HL-60 (cell line): Measurements from ENCODE around the gene ZNF609.

Source experiments
- DNase-seq, 2 experiments: peaks; one replicate each; pipeline ENCODE4 v3.0.0-alpha.2; 2010 to 2020; ENCODE audit warnings: low read depth in 1 of 2, low spot score in 1 of 2
- H3K27ac ChIP-seq: fragments of 250-450 bp; sonication (Bioruptor Pico); replicated peaks from 2 replicates; pipeline ENCODE4 v1.5.1; 2020; ENCODE audit warnings: mild to moderate bottlenecking, moderate library complexity
- H3K27me3 ChIP-seq: fragments of 250-450 bp; sonication (Bioruptor Pico); 2 replicates; pipeline ENCODE4 v1.5.1; 2021; ENCODE audit warnings: mild to moderate bottlenecking, moderate library complexity; ENCODE audit not compliant: insufficient read depth, poor library complexity, severe bottlenecking
- H3K4me3 ChIP-seq: replicated peaks from 2 replicates; pipeline ENCODE4 v1.5.1; 2011; ENCODE audit warnings: mild to moderate bottlenecking, control low read depth, low read length; ENCODE audit not compliant: insufficient read depth
- GABPA ChIP-seq: IDR thresholded peaks from 2 replicates; pipeline ENCODE4 v1.6.1; 2012; ENCODE audit warnings: low read depth
- POLR2AphosphoS5 ChIP-seq: IDR thresholded peaks from 2 replicates; pipeline ENCODE4 v1.6.1; 2012; ENCODE audit warnings: low read depth
- SPI1 ChIP-seq: IDR thresholded peaks from 2 replicates; pipeline ENCODE4 v1.6.1; 2012; ENCODE audit warnings: low read depth, mild to moderate bottlenecking, borderline replicate concordance
- TF ChIP-seq, protein P1 (sequence below): IDR thresholded peaks from one replicate; pipeline ENCODE4 v1.5.1; 2011; ENCODE audit warnings: low read length, control low read depth, inconsistent platforms; ENCODE audit not compliant: insufficient read depth
- TF ChIP-seq, protein P2 (sequence below): IDR thresholded peaks from 2 replicates; pipeline ENCODE4 v1.6.1; 2012; ENCODE audit warnings: low read depth; ENCODE audit not compliant: insufficient replicate concordance

The ZNF609 gene

DNA sequence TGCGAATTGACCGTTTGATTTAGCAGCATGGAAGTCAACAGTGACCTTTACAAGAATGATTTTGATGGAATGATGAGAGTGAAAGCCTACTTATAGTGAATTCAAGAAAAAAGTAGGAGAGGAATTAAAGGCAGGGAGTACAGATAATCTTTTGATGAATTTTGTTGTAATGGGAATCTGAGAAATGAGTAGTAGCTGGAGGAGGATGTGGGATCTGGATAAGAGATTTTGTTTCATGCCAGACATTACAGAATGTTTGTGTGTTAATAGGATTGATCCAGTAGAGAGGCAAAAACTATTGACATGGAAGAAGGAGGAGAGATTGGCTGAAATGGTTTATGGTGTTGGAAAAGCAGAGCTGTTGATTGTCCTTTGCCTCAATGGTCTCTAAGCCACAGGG lies 17.4 kb upstream of the ZNF609 start:
- TF ChIP-seq, protein P1, sequence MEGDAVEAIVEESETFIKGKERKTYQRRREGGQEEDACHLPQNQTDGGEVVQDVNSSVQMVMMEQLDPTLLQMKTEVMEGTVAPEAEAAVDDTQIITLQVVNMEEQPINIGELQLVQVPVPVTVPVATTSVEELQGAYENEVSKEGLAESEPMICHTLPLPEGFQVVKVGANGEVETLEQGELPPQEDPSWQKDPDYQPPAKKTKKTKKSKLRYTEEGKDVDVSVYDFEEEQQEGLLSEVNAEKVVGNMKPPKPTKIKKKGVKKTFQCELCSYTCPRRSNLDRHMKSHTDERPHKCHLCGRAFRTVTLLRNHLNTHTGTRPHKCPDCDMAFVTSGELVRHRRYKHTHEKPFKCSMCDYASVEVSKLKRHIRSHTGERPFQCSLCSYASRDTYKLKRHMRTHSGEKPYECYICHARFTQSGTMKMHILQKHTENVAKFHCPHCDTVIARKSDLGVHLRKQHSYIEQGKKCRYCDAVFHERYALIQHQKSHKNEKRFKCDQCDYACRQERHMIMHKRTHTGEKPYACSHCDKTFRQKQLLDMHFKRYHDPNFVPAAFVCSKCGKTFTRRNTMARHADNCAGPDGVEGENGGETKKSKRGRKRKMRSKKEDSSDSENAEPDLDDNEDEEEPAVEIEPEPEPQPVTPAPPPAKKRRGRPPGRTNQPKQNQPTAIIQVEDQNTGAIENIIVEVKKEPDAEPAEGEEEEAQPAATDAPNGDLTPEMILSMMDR, result no peak
- TF ChIP-seq SPI1, result no peak
- no peak for TF ChIP-seq GABPA
- TF ChIP-seq, protein P2, sequence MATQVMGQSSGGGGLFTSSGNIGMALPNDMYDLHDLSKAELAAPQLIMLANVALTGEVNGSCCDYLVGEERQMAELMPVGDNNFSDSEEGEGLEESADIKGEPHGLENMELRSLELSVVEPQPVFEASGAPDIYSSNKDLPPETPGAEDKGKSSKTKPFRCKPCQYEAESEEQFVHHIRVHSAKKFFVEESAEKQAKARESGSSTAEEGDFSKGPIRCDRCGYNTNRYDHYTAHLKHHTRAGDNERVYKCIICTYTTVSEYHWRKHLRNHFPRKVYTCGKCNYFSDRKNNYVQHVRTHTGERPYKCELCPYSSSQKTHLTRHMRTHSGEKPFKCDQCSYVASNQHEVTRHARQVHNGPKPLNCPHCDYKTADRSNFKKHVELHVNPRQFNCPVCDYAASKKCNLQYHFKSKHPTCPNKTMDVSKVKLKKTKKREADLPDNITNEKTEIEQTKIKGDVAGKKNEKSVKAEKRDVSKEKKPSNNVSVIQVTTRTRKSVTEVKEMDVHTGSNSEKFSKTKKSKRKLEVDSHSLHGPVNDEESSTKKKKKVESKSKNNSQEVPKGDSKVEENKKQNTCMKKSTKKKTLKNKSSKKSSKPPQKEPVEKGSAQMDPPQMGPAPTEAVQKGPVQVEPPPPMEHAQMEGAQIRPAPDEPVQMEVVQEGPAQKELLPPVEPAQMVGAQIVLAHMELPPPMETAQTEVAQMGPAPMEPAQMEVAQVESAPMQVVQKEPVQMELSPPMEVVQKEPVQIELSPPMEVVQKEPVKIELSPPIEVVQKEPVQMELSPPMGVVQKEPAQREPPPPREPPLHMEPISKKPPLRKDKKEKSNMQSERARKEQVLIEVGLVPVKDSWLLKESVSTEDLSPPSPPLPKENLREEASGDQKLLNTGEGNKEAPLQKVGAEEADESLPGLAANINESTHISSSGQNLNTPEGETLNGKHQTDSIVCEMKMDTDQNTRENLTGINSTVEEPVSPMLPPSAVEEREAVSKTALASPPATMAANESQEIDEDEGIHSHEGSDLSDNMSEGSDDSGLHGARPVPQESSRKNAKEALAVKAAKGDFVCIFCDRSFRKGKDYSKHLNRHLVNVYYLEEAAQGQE, result no peak
- no peak for TF ChIP-seq POLR2AphosphoS5
- Histone ChIP-seq H3K4me3 (no peak overlapping the region), H3K27ac (no peak overlapping the region), H3K27me3 (no peaks in the 10 kb centered on the region)
- no peak for DNase-seq

DNA sequence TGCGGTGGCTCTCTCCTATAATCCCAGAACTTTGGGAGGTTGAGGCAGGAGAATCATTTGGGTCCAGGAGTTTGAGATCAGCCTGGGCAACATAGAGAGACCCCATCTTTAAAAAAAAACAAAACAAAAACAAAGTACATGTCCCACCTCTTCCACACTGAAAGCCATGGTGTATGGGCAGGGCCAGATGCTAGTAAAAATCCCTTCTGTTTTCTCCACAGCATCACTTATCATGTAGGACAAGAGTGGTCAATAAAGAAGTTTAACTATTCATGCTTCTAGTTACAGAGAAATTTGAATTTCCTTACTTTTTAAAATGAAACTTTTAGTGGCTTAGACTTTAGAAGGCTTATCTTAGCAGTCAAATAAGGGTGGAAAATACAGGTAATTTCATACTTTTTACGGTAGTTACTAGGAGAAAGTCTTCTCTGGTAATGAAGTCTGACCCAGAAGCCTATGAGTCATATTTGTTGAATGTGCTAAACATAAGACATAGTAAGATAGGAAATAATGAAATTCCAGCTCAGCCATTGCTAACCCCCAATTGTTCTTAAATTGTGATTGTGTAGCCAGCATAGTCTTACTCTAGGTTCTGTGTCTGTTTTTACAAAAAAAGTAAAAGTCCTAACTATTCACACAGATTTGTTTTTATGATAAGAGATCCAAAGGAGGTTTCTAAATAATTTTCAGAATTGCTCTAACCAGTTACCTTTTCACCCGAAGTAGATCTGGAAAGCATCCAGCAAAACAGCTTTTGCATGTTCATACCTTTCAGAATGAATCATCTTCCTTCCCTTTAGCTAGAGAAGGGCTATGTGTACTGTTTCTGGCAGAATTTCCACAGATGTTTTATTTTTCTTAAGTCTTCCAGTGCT lies 16.4 kb upstream of the ZNF609 start:
- H3K4me3 ChIP-seq, result no peak overlapping the region
- TF ChIP-seq SPI1 (no peak), POLR2AphosphoS5 (no peak)
- TF ChIP-seq, protein P2, result no peak
- TF ChIP-seq, protein P1, result no peak
- no peak overlapping the region for H3K27ac ChIP-seq
- H3K27me3 ChIP-seq, result no peaks in the 10 kb centered on the region
- peak in 1 of 2 experiments; percentile 4 for DNase-seq

DNA sequence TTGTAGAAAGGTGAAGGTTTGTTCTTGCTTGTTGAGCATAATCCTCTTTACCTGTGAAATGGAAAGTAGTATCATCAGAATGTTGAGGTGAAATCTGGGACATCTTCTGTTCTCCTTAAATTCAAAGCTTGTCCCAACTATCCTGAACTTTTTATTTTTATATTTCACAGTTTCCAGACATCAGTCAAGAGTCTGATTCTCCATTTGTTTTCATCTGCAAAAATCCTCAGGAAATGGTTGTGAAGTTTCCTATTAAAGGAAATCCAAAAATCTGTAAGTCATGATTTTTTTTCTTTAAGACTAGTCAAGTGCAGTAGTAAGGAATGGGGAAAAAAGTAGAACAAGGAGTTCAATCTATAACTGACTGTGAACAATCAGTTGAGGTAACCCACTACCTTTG lies 15.5 kb upstream of the ZNF609 start:
- Histone ChIP-seq H3K27ac (no peak overlapping the region), H3K4me3 (no peak overlapping the region), H3K27me3 (no peaks in the 10 kb centered on the region)
- DNase-seq, result no peak
- TF ChIP-seq, protein P2, result no peak
- TF ChIP-seq SPI1, result no peak
- TF ChIP-seq POLR2AphosphoS5, result no peak
- TF ChIP-seq, protein P1, result no peak
- no peak for TF ChIP-seq GABPA
